Smooth muscle cell (in vitro differentiated cells): ENCODE data around the gene ACAP3. TPM values are rescaled to one million over a fixed set of nuclear protein-coding genes. Genes with fewer than 3 reads are reported as not detected.

ENCODE experiments used
- DNase-seq: peaks from one replicate; lab custom pipeline; 2025; ENCODE audit not compliant: unreplicated experiment; lab: John Stamatoyannopoulos, UW
- H2AFZ ChIP-seq: fragments of 200-600 bp; sonication (generic); 2 replicates; pipeline ENCODE4 v1.6.0; 2016; ENCODE audit warnings: antibody characterized with exemption, low read depth, mild to moderate bottlenecking
- H3F3A ChIP-seq: fragments of 200-600 bp; sonication (generic); 2 replicates; pipeline ENCODE4 v1.6.0; 2017; ENCODE audit warnings: antibody characterized with exemption, low read depth
- H3K27ac ChIP-seq: fragments of 200-600 bp; sonication (generic); 2 replicates; pipeline ENCODE4 v1.5.1; 2016; ENCODE audit warnings: low read depth, mild to moderate bottlenecking
- H3K27me3 ChIP-seq: fragments of 200-600 bp; sonication (generic); 2 replicates; pipeline ENCODE4 v1.6.1; 2016; ENCODE audit warnings: low read depth, mild to moderate bottlenecking
- H3K36me3 ChIP-seq: fragments of 200-600 bp; sonication (generic); 2 replicates; pipeline ENCODE4 v1.5.1; 2016; ENCODE audit warnings: low read depth
- H3K4me1 ChIP-seq: fragments of 200-600 bp; sonication (generic); 2 replicates; pipeline ENCODE4 v1.5.1; 2016; ENCODE audit warnings: low read depth
- H3K4me2 ChIP-seq: fragments of 200-600 bp; sonication (generic); 2 replicates; pipeline ENCODE4 v1.6.0; 2016; ENCODE audit warnings: mild to moderate bottlenecking
- H3K4me3 ChIP-seq: fragments of 200-600 bp; sonication (generic); 2 replicates; pipeline ENCODE4 v1.5.1; 2016; ENCODE audit warnings: mild to moderate bottlenecking
- H3K79me2 ChIP-seq: fragments of 200-600 bp; sonication (generic); 2 replicates; pipeline ENCODE4 v1.6.0; 2016; ENCODE audit warnings: low read depth, mild to moderate bottlenecking
- H3K9ac ChIP-seq: fragments of 200-600 bp; sonication (generic); 2 replicates; pipeline ENCODE4 v1.6.0; 2016; ENCODE audit warnings: low read depth
- H3K9me3 ChIP-seq: fragments of 200-600 bp; sonication (generic); replicated peaks from 2 replicates; pipeline ENCODE4 v1.5.1; 2016; ENCODE audit warnings: low read depth
- H4K20me1 ChIP-seq: fragments of 200-600 bp; sonication (generic); 2 replicates; pipeline ENCODE4 v1.6.0; 2016; ENCODE audit warnings: low read depth
- CTCF ChIP-seq: fragments of 200-600 bp; sonication (generic); IDR thresholded peaks from 2 replicates; pipeline ENCODE4 v1.5.1; 2017; ENCODE audit warnings: borderline replicate concordance, mild to moderate bottlenecking, antibody characterized with exemption; ENCODE audit not compliant: insufficient read depth, poor library complexity, severe bottlenecking
- WGBS: methylation state at CpG from one replicate; pipeline ENCODE4 v1.1.7; 2016; ENCODE audit warnings: low lambda C conversion rate; 5-methylcytosine and 5-hydroxymethylcytosine counted together
- polyA plus RNA-seq: library from polyadenylated mRNA; unstranded; fragments of >200 nt; fragmentation: Nextera tagmentation; extraction: Ambion mirVana; gene quantifications from 2 replicates; pipeline ENCODE4 v1.2.1, GENCODE V29; 2016
- total RNA-seq: library from RNA; depleted of rRNA; stranded (reverse); fragments of >200 nt; gene quantifications from 2 replicates; pipeline ENCODE4 v1.2.3, GENCODE V29; 2014

Gene ACAP3
- total and polyA plus RNA-seq, 2 experiments from 2014 or later: 29.9 to 63.9 TPM

- H3K27me3 ChIP-seq: no peaks in the 10 kb centered on the region
- no peak overlapping the region for H3K9ac ChIP-seq
- H3K4me3 ChIP-seq: no peak overlapping the region
- H4K20me1 ChIP-seq: peaks cover 83% of the 10 kb centered on the region
- H3K4me1 ChIP-seq: peaks cover 6% of the 10 kb centered on the region
- peaks cover 4% of the 10 kb centered on the region for H3F3A ChIP-seq
- no peaks in the 10 kb centered on the region for H3K9me3 ChIP-seq
- H3K79me2 ChIP-seq: peaks cover 26% of the 10 kb centered on the region
- 96% methylated on average over 15 of the region's 15 CpGs for WGBS
- H2AFZ ChIP-seq: no peak overlapping the region
- no peak overlapping the region for H3K27ac ChIP-seq
- no peak overlapping the region for H3K4me2 ChIP-seq
- no peak for TF ChIP-seq CTCF
- H3K36me3 ChIP-seq: no peaks in the 10 kb centered on the region
- no peak for DNase-seq
These were observed 6.5 kb upstream of the ACAP3 start for GRCh38 chr1:1314237-1314586.

GRCh38 chr1:1313500-1314236, 5.9 kb upstream of the ACAP3 start:
- H3K27ac ChIP-seq: no peak overlapping the region
- H4K20me1 ChIP-seq: peaks cover 81% of the 10 kb centered on the region
- peaks cover 4% of the 10 kb centered on the region for H3F3A ChIP-seq
- no peaks in the 10 kb centered on the region for H3K36me3 ChIP-seq
- no peak for TF ChIP-seq CTCF
- no peak overlapping the region for H3K4me3 ChIP-seq
- peaks cover 26% of the 10 kb centered on the region for H3K79me2 ChIP-seq
- H3K9ac ChIP-seq: no peak overlapping the region
- DNase-seq: no peak
- peaks cover 10% of the 10 kb centered on the region for H3K4me1 ChIP-seq
- H2AFZ ChIP-seq: no peak overlapping the region
- WGBS: 96% methylated on average over 37 of the region's 37 CpGs
- no peaks in the 10 kb centered on the region for H3K9me3 ChIP-seq
- no peak overlapping the region for H3K4me2 ChIP-seq
- no peaks in the 10 kb centered on the region for H3K27me3 ChIP-seq

GRCh38 chr1:1312450-1313314, 5.0 kb upstream of the ACAP3 start:
- Histone ChIP-seq H3K79me2 (peaks cover 17% of the 10 kb centered on the region), H3K4me1 (peaks cover 10% of the 10 kb centered on the region)

More at GRCh38 chr1:1312450-1313314, 5.0 kb upstream of the ACAP3 start:
- H3K4me2 ChIP-seq: no peak overlapping the region
- WGBS: 98% methylated on average over 47 of the region's 49 CpGs
- no peak overlapping the region for H3K27ac ChIP-seq
- no peaks in the 10 kb centered on the region for H3K27me3 ChIP-seq
- no peak for TF ChIP-seq CTCF
- no peaks in the 10 kb centered on the region for H3K9me3 ChIP-seq
- H3K4me3 ChIP-seq: no peak overlapping the region
- no peak overlapping the region for H3K9ac ChIP-seq
- H4K20me1 ChIP-seq: peaks cover 71% of the 10 kb centered on the region
- no peak overlapping the region for H2AFZ ChIP-seq
- no peak for DNase-seq
- no peaks in the 10 kb centered on the region for H3K36me3 ChIP-seq
- peaks cover 4% of the 10 kb centered on the region for H3F3A ChIP-seq
